Measurements from ENCODE around the gene UGT1A10.
"Not testable (repeated sequence)": the region's sequence is repeated elsewhere in the genome, so short reads cannot be mapped to it uniquely, and the experiment has no call there.

Gene UGT1A10

GRCh38 chr2:233743464-233744259 lies 107.4 kb downstream of the UGT1A10 start:
- DNase-seq (ENCODE audit: low spot score): no peak

DNA sequence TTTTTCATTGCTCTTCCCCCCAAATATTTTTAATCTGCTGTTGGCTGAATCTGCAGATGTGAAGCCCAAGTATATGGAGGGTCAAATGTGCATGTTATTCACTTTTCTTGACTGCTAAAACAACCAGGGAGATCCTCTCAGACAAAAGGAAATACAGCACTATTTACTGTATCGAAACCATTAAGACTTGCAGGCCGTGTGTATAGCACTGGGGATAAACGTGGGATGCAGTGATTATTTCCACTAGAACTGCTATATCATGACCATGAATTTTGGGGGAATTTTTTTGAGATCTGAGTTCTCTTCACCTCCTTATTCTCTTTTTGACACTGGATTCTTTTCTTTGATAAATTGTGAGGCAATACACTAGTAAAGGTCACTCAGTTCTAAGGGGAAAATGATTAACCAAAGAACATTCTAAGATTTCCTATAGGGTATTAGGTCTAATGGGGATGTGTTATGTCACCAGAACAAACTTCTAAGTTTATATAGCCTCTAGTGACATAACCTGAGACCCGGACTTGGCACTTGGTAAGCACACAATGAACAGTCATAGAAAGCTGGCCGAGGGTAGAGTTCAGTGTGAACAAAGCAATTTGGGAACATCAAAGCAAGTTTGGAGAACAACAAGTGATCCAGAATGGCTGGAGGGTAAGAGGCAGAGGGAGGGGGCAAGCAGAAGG lies 109.0 kb downstream of the UGT1A10 start:
- no peak for DNase-seq (ENCODE audit: low spot score)

DNA sequence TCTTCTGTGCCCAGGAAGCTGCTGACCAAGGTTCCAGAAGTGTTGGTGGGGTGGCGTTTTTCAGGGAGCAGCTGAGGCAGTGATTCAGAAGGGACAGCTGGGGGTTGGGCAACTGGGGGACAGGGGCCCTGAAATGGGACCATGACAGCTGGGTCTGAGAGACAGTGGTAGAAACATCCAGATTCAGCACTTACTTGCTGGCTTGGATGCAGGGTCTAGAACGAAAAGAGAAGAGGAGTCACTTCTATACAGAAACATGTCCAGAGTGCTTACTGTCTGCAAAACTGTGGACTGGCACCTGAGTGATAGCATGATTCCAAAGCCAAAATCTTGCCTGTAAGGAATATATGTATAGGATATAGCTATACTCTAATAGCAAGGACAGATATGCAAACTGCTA lies 109.6 kb downstream of the UGT1A10 start:
- not testable (repeated sequence) for DNase-seq (ENCODE audit: low spot score)

DNA sequence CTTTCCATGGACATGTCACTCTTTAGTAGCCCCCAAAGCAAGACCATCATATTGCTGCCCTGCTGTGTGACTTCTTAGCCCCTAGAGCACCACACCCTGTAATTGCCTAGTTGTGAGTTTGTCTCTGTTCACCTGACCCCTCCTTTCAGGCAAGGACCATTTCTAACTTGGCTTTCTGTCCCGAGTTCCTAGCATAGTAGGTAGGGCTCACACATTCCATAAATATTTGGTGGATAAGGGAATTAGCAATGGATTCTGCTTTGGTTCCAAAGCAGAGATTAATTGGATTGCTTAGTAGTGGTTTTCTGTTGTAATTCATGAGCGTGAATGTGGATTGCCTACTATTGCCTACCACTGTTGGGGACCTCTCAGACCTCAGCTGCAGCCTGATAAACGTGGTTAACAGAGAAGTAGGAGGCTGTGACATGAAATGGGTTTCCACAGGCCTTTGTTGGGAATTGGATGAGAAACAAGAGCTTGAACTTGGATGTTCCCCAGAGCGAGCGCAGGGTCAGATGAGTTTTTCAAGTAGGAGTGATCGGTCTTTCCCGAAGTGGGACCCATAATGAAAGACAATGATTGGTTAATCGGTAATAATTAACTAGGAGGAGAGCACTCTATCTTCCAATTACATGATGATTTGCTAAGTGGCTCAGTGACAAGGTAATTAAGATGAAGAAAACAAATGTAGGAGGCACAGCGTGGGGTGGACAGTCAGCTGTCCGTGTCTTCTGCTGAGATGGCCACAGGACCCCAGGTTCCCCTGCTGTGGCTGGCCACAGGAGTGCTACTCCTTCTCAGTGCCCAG lies 110.4 kb downstream of the UGT1A10 start:
- DNase-seq (ENCODE audit: low spot score): no peak

GRCh38 chr2:233747283-233747544 lies 111.0 kb downstream of the UGT1A10 start:
- DNase-seq (ENCODE audit: low spot score): no peak

- DNase-seq (ENCODE audit: low spot score): not testable (repeated sequence)
These were observed 114.4 kb downstream of the UGT1A10 start for GRCh38 chr2:233750689-233751088.

GRCh38 chr2:233751212-233752009 lies 115.2 kb downstream of the UGT1A10 start:
- DNase-seq (ENCODE audit: low spot score): not testable (repeated sequence)

DNA sequence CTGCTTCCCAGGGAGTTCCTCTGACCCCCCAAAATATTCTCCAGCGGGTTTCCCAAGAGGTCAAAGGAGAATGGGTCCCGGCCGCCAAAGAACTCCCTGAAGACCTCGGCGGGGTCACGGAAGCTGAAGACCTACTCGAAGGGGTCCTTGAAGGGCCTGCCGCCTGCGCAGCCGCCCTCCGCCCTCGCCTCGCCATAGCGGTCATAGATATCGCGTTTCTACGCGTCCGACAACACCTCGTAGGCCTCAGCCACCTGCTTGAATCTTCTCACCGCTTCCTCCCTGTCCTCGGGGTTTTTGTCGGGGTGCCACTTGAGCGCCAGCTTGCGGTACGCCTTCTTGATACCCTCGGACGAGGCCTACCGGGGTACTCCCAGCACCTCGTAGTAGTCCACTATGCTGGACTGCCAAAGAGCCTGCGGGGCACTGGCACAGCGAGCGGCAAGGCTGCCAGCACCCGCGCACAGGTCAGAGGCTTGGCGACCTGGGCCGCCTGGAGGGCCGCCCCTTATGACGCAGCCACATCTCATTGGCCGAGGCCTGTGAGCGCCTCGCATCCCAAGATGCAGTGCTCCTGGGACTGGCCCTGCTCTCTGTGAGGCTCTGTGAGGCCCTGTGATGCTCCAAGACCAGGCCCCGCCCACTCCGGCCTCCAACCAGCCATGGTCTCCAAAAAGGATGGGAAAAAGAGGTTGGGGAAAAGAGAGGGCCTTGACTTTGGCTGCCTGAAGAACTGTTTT lies 118.8 kb downstream of the UGT1A10 start:
- no peak for DNase-seq (ENCODE audit: low spot score)

DNA sequence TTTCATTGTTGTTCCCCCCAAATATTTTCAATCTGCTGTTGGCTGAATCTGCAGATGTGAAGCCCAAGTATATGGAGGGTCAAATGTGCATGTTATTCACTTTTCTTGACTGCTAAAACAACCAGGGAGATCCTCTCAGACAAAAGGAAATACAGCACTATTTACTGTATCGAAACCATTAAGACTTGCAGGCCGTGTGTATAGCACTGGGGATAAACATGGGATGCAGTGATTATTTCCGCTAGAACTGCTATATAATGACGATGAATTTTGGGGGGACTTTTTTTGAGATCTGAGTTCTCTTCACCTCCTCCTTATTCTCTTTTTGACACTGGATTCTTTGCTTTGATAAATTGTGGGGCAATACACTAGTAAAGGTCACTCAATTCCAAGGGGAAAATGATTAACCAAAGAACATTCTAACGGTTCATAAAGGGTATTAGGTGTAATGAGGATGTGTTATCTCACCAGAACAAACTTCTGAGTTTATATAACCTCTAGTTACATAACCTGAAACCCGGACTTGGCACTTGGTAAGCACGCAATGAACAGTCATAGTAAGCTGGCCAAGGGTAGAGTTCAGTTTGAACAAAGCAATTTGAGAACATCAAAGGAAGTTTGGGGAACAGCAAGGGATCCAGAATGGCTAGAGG lies 120.3 kb downstream of the UGT1A10 start:
- DNase-seq (ENCODE audit: low spot score): no peak

DNA sequence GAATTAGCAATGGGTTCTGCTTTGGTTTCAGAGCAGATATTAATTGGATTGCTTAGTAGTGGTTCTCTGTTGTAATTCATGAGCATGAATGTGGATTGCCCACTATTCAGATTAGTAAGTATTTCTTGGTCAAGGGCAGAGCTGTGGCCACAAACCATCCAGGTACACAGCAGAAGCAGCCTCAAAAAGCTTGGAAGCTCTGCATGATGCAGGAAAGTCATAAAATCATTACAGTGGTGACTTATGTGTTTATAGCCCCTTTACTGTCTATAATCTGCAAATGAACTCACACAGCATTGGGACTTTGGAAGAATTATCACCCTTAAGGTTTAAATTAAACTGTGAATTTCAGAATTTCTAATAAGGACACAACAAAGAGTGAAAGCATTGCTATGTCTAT lies 121.9 kb downstream of the UGT1A10 start:
- no peak for DNase-seq (ENCODE audit: low spot score)

- DNase-seq (ENCODE audit: low spot score): no peak
These were observed 122.6 kb downstream of the UGT1A10 start for GRCh38 chr2:233758849-233759248.

- DNase-seq (ENCODE audit: low spot score): no peak
These were observed 123.8 kb downstream of the UGT1A10 start, which contains the start of gene UGT1A1 for GRCh38 chr2:233760043-233760442. TSS of gene UGT1A1 (plus strand) at chr2:233760270. CDS start at chr2:233760288, 18 bp downstream.

DNA sequence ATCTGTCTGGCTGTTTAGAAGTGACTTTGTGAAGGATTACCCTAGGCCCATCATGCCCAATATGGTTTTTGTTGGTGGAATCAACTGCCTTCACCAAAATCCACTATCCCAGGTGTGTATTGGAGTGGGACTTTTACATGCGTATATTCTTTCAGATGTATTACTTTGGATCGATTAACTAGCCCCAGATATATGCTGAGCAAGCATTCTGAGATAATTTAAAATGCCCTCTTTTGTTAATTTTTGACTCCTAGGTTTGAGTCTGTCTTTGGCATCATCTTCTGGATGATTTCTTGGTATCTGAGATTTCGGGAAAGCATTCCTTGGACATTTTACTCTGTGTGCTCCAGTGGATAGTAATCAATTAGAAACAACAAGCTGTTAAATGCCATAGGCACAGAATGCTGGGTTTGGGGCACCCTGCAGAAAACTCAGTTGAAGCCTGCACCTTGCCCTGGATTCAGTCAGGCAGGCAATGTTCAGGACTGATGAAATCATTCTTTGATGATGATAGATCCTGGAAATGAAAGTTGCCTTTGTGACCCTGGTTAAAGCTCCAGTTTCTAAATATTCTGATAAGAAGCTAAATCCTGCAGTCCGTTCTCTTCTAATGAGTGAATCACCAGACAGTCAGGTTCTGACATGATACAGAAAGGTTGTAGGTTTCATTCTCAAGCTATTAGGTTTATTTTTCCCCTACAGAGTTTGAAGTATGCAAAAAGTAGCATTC lies 125.0 kb downstream of the UGT1A10 start:
- DNase-seq (ENCODE audit: low spot score): no peak

DNA sequence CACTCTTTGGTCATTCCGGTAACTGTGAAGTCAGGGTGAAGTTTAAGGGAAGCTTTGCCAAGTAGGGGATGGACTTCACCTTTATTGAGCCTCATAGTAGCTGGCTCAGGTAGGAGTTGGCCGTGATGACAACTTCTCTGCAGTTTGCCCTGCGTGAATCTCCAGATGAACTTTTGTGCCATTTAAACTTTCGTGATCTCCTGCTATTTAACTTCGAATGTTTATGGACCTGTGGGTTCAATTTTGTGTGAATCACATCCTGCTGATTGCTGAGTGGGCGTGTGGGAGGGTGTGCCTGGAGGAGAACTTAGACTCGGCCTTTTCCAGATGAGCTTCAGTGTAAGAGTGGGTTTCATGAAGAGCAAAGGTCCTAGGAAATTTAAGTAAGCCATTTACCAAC lies 128.0 kb downstream of the UGT1A10 start:
- no peak for DNase-seq (ENCODE audit: low spot score)

GRCh38 chr2:233764761-233765160 lies 128.5 kb downstream of the UGT1A10 start:
- no peak for DNase-seq (ENCODE audit: low spot score)

DNA sequence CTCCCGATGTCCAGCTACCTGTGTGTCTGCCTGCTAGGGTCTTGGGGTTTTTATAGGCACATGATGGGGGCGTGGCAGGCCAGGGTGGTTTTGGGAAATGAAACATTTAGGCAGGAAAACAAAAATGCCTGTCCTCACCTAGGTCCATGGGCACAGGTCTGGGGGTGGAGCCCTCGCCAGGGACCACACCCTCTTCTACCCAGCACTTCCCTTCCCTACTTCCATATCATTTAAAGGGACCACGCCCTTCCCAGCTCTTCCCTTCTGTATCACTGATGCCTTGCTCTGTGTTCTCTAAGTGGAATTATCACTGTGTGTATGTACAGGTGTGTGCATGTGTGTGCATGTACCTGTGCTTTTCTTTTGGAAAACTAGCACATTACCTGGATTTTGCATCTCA lies 130.2 kb downstream of the UGT1A10 start:
- DNase-seq (ENCODE audit: low spot score): no peak

GRCh38 chr2:233768076-233768475 lies 131.8 kb downstream of the UGT1A10 start:
- no peak for DNase-seq (ENCODE audit: low spot score)

GRCh38 chr2:233769260-233769659 lies 133.0 kb downstream of the UGT1A10 start:
- DNase-seq (ENCODE audit: low spot score): no peak

DNA sequence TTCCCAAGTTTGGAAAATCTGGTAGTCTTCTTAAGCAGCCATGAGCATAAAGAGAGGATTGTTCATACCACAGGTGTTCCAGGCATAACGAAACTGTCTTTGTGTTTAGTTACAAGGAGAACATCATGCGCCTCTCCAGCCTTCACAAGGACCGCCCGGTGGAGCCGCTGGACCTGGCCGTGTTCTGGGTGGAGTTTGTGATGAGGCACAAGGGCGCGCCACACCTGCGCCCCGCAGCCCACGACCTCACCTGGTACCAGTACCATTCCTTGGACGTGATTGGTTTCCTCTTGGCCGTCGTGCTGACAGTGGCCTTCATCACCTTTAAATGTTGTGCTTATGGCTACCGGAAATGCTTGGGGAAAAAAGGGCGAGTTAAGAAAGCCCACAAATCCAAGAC lies 135.9 kb downstream of the UGT1A10 start:
- DNase-seq (ENCODE audit: low spot score): no peak

GRCh38 chr2:233772583-233772982 lies 136.3 kb downstream of the UGT1A10 start:
- DNase-seq (ENCODE audit: low spot score): no peak
